K562 (cell line): ENCODE data around the gene GRIN1. TPM values are rescaled to one million over a fixed set of nuclear protein-coding genes. Genes with fewer than 3 reads are reported as not detected.

Experiments
- CBFA2T3 ChIP-seq: fragments of 450-650 bp; IDR thresholded peaks from 2 replicates; pipeline ENCODE4 v1.6.1; 2017
- DPF2 ChIP-seq: fragments of 450-650 bp; IDR thresholded peaks from 2 replicates; pipeline ENCODE4 v1.6.1; 2016
- EP300 ChIP-seq: IDR thresholded peaks from 2 replicates; pipeline ENCODE4 v1.6.1; 2012; ENCODE audit warnings: low read length, improper control_type of control experiment
- FOXM1 ChIP-seq, 2 experiments: fragments of 450-650 bp in 1 of 2; sonication (generic) in 1 of 2; formaldehyde crosslinking in 1 of 2; IDR thresholded peaks; 2 replicates each; pipeline versions ENCODE4 v1.6.1 to v1.9.0; 2017 to 2022; ENCODE audit warnings: low read depth in 2 of 2, mild to moderate bottlenecking in 2 of 2, missing genetic modification reagents in 1 of 2, moderate library complexity in 1 of 2
- GATA2 ChIP-seq: sonication (generic); formaldehyde crosslinking; IDR thresholded peaks from 2 replicates; pipeline ENCODE4 v1.4.0; 2020; ENCODE audit warnings: mild to moderate bottlenecking, missing genetic modification reagents
- MTA2 ChIP-seq: fragments of 450-650 bp; IDR thresholded peaks from 2 replicates; pipeline ENCODE4 v1.6.1; 2016; ENCODE audit warnings: low read depth
- NBN ChIP-seq: fragments of 450-650 bp; IDR thresholded peaks from 2 replicates; pipeline ENCODE4 v1.6.1; 2016; ENCODE audit warnings: low read depth, mild to moderate bottlenecking
- SIN3A ChIP-seq, 2 experiments: fragments of 150-350 bp in 1 of 2; IDR thresholded peaks; 2 replicates each; pipeline ENCODE4 v1.6.1; 2011 to 2016; ENCODE audit warnings: borderline replicate concordance in 2 of 2, low read depth in 2 of 2, low read length in 2 of 2, mild to moderate bottlenecking in 2 of 2, moderate library complexity in 2 of 2; ENCODE audit not compliant: control insufficient read depth in 1 of 2
- SMARCA4 ChIP-seq: fragments of 450-650 bp; IDR thresholded peaks from 2 replicates; pipeline ENCODE4 v1.6.1; 2016
- ZNF184 ChIP-seq: sonication (generic); formaldehyde crosslinking; IDR thresholded peaks from 2 replicates; pipeline ENCODE4 v1.5.0; 2020; ENCODE audit warnings: missing genetic modification reagents
- ZSCAN29 ChIP-seq: fragments of 450-650 bp; IDR thresholded peaks from 2 replicates; pipeline ENCODE4 v1.6.1; 2017
- polyA plus RNA-seq, 8 experiments: library from polyadenylated mRNA; depleted of rRNA in 4 of 8; stranded (reverse) in 5 of 8; unstranded in 3 of 8; fragments of >200 nt; fragmentation: Nextera tagmentation in 2 of 8; fragmentation: Illumina TruSeq in 1 of 8; extraction: Ambion mirVana in 2 of 8; extraction: Trizol in 1 of 8; gene quantifications; 2 replicates each; pipeline versions ENCODE4 v1.2.1 to v1.2.3, GENCODE V29; 2011 to 2014; ENCODE audit warnings: inconsistent platforms in 1 of 8, missing spikeins in 1 of 8
- total RNA-seq, 7 experiments: library from RNA; depleted of rRNA in 6 of 7; stranded (reverse); fragments of >200 nt in 6 of 7; fragmentation: Illumina TruSeq in 2 of 7; extraction: Trizol in 2 of 7; gene quantifications; 2 replicates each; pipeline versions ENCODE4 v1.2.1 to v1.2.3, GENCODE V29; 2011 to 2021; ENCODE audit warnings: low replicate concordance in 1 of 7
- TF ChIP-seq, protein P1 (sequence below): sonication (generic); formaldehyde crosslinking; IDR thresholded peaks from 2 replicates; pipeline ENCODE4 v1.9.0; 2022; ENCODE audit warnings: mild to moderate bottlenecking, missing genetic modification reagents
- TF ChIP-seq, protein P2 (sequence below): fragments of 200-800 bp; sonication (Bioruptor generic); IDR thresholded peaks from 2 replicates; pipeline ENCODE4 v1.6.1; 2016; ENCODE audit warnings: missing genetic modification characterization, missing compliant biosample characterization
- TF ChIP-seq, protein P3 (sequence below): fragments of 150-350 bp; conservative IDR thresholded peaks from 2 replicates; pipeline ENCODE4 v1.6.1; 2014; ENCODE audit warnings: low read length

The GRIN1 gene
- total and polyA plus RNA-seq, 9 of the 15 experiments (the other 6 are each of a cell fraction or from before 2014, with no cell fraction given), result 0.03 to 0.35 (median 0.16) TPM; not detected in 6

DNA sequence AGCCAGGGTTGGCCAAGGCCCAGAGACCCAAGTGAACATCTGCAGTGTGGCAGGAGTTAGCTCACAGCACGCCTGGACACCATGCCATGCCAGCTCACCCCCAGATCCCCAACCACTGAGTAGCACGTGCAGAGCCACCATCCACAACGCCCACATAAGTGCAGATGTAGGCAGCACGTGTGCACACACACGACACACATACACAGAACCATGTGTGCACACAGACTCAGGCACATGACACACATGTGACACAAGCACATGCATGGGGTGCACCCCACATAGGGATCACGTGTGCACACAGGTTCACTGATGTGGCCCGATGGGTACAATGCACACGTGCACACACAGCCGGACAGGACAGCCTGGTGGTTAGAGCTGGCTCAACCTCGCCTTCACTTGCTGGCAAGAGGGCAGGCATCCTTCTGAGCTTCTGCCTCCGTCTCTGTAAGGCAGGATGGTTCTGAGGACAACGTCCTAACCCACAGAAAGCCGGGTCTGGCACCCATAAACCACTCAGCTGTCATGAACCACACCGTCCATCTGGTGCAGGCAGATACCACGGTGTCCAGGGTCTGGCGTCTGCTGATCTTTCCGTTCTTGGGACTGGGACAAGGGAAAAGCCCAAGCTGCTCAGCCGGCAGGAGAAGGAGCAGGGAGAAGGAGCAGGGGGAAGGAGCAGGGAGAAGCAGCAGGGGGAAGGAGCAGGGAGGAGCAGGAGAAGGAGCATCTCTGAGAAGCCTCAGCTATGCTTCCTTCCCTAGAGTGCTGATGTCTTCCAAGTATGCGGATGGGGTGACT lies 18.9 kb downstream of the GRIN1 start (continued):
- peak; percentile 51; the same call in 1 of the 2 replicates for TF ChIP-seq MTA2
- no peak for TF ChIP-seq ZSCAN29
- TF ChIP-seq, protein P1, sequence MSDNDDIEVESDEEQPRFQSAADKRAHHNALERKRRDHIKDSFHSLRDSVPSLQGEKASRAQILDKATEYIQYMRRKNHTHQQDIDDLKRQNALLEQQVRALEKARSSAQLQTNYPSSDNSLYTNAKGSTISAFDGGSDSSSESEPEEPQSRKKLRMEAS (CRISPR knock-in tag), result peak; percentile 96
- TF ChIP-seq CBFA2T3, result peak; percentile 83
- no peak for TF ChIP-seq NBN
- TF ChIP-seq, protein P2, sequence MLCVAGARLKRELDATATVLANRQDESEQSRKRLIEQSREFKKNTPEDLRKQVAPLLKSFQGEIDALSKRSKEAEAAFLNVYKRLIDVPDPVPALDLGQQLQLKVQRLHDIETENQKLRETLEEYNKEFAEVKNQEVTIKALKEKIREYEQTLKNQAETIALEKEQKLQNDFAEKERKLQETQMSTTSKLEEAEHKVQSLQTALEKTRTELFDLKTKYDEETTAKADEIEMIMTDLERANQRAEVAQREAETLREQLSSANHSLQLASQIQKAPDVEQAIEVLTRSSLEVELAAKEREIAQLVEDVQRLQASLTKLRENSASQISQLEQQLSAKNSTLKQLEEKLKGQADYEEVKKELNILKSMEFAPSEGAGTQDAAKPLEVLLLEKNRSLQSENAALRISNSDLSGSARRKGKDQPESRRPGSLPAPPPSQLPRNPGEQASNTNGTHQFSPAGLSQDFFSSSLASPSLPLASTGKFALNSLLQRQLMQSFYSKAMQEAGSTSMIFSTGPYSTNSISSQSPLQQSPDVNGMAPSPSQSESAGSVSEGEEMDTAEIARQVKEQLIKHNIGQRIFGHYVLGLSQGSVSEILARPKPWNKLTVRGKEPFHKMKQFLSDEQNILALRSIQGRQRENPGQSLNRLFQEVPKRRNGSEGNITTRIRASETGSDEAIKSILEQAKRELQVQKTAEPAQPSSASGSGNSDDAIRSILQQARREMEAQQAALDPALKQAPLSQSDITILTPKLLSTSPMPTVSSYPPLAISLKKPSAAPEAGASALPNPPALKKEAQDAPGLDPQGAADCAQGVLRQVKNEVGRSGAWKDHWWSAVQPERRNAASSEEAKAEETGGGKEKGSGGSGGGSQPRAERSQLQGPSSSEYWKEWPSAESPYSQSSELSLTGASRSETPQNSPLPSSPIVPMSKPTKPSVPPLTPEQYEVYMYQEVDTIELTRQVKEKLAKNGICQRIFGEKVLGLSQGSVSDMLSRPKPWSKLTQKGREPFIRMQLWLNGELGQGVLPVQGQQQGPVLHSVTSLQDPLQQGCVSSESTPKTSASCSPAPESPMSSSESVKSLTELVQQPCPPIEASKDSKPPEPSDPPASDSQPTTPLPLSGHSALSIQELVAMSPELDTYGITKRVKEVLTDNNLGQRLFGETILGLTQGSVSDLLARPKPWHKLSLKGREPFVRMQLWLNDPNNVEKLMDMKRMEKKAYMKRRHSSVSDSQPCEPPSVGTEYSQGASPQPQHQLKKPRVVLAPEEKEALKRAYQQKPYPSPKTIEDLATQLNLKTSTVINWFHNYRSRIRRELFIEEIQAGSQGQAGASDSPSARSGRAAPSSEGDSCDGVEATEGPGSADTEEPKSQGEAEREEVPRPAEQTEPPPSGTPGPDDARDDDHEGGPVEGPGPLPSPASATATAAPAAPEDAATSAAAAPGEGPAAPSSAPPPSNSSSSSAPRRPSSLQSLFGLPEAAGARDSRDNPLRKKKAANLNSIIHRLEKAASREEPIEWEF (CRISPR knock-in tag), result no peak
- TF ChIP-seq FOXM1 (IDR thresholded peaks at IDR 0.05; ENCODE audit: low read depth), result no peak
- no peak for TF ChIP-seq FOXM1 (CRISPR knock-in tag; IDR thresholded peaks at IDR 0.05; ENCODE audit: low read depth)
- 0 out of 4 replicates have a peak, but pooled peaks of 1 of the 2 experiments have one; percentile 5 for TF ChIP-seq SIN3A (IDR thresholded peaks at IDR 0.05; ENCODE audit: borderline replicate concordance in 2 of 2, control insufficient read depth in 1 of 2, low read depth in 2 of 2, low read length in 2 of 2)
- TF ChIP-seq ZNF184 (CRISPR knock-in tag), result no peak
- peak; percentile 41; the same call in 1 of the 2 replicates for TF ChIP-seq DPF2
- TF ChIP-seq, protein P3, sequence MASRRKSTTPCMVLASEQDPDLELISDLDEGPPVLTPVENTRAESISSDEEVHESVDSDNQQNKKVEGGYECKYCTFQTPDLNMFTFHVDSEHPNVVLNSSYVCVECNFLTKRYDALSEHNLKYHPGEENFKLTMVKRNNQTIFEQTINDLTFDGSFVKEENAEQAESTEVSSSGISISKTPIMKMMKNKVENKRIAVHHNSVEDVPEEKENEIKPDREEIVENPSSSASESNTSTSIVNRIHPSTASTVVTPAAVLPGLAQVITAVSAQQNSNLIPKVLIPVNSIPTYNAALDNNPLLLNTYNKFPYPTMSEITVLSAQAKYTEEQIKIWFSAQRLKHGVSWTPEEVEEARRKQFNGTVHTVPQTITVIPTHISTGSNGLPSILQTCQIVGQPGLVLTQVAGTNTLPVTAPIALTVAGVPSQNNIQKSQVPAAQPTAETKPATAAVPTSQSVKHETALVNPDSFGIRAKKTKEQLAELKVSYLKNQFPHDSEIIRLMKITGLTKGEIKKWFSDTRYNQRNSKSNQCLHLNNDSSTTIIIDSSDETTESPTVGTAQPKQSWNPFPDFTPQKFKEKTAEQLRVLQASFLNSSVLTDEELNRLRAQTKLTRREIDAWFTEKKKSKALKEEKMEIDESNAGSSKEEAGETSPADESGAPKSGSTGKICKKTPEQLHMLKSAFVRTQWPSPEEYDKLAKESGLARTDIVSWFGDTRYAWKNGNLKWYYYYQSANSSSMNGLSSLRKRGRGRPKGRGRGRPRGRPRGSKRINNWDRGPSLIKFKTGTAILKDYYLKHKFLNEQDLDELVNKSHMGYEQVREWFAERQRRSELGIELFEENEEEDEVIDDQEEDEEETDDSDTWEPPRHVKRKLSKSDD, result no peak
- TF ChIP-seq EP300, result peak; percentile 13; the same call in 1 of the 2 replicates
- TF ChIP-seq GATA2 (CRISPR knock-in tag), result peak; percentile 46; the same call in 1 of the 2 replicates
- 0 out of 2 replicates have a peak, but pooled peaks have one; percentile 33 for TF ChIP-seq SMARCA4
